GM12875 (cell line): ENCODE data around the gene TRAF1.

ENCODE experiments used
- H3K4me3 ChIP-seq: one replicate; pipeline ENCODE4 v1.5.1; 2011; ENCODE audit warnings: low read depth, low read length, control low read depth
- CTCF ChIP-seq: IDR thresholded peaks from 2 replicates; pipeline ENCODE4 v1.5.1; 2011; ENCODE audit warnings: low read depth, mild to moderate bottlenecking, control low read depth, inconsistent platforms, low read length, moderate library complexity, borderline replicate concordance; ENCODE audit not compliant: insufficient read depth

The TRAF1 gene

GRCh38 chr9:120891245-120891883, 35.2 kb downstream of the TRAF1 start:
- H3K4me3 ChIP-seq, result no peak overlapping the region
- TF ChIP-seq CTCF, result no peak

DNA sequence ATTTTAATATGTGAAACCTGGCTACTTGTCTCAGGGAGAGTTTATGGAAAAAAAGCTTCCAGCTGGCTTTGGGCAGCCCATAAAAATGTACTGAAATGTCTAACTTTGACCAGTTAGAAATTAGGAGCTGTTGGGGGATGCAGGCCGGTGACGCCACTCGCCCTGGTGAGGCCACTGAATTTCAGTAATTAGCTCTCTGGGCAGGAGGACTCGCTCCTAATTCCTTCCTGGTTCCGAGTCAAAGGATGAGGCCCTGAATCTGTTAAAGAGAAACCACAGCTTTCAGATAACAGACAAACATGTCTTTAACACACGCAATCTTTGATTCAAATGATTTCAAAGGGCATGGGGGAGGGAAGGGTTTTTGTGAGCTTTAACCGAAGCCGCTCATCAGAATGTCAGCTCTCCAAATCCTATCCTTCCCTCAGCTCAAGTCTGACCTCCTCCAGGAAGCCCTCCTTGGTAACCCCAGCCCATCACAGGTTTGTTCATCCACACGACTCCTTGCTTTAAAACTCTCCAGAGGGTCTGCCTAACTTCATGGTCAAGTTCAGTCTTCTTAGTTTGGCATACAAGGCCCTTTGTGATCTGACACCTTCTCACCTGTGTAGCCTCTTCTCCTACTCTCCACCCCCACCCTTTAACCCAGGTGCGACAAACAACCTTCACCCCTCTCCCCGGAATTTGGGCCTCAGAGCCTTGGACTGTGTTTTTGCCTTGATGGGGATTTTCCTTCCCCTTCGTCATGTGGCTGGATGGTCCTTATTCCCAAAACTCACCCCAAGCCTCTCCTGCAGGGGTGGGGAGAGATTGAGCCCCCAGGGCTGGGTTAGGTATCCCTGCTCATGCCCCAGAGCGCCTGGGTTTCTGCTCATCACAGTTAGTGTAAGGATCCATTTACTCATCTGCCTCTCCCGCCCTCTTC, 36.0 kb downstream of the TRAF1 start:
- no peak for TF ChIP-seq CTCF
- no peak overlapping the region for H3K4me3 ChIP-seq

DNA sequence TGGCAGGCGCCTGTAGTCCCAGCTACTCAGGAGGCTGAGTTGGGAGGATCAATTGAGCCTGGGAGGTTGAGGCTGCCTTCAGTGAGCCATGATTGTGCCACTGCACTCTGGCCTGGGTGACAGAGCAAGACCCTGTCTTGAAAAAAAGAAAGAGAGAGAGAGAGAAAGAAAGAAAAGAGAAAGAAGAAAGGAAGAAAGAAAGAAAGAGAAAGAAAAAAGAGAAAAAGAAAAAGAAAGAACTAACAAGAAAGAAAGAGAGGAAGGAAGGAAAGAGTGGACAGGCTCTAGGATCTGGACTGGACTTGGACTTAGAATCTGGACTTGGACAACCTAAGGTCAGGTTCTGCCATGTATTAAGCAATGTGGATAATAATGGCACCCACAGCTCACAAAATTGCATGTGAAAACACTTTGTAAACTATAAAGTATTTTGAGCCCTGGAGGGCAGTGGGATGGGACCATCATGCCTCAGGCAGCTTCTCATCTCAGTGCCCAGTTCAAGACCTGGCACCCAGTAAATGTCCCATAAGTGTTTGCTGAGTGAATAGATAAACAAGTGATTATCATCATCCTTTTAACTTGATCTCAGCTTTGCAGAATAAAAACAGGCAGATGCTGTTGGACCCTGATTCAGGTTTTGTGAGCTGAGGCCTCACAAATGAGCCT, 36.9 kb downstream of the TRAF1 start:
- no peak overlapping the region for H3K4me3 ChIP-seq
- no peak for TF ChIP-seq CTCF

DNA sequence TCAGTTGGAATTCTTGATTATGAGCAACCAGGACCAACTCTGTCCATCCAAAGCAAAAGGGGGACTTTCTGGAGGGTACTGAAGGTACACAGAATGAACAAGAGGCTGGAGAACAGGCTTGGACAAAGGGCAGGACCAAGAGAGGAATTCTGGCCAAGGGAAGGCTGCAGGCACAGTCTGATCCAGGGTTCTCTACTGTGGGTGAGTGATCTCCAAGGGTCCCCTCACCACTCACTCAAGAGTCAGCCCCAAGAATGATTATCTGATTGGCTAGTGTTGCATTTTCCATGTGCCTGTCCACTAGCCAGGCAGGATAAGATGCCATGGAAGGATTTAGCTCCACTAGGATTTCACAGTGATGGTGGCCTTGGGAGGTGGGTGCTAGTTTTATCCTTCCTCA, 38.0 kb downstream of the TRAF1 start:
- no peak overlapping the region for H3K4me3 ChIP-seq
- no peak for TF ChIP-seq CTCF

DNA sequence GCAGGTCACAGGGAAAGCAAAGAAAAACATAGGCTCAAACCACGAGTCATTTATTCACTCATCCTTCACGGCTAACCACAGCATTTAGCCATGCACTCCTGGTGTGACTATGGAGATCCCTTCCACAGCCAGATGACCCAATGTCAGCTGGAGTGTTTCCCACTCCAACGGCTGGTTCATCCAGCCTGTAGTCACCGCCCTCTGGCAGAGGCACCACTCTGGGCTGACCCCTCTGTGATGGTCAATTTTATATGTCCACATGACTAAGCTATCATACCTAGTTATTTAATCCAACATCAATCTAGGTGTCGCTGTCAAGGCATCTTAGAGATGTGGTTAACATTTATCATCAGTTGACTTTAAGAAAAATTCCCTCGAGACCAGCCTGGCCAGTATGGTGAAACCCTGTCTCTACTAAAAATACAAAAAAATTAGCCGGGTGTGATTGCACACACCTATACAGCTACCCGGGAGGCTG, 40.1 kb downstream of the TRAF1 start:
- no peak overlapping the region for H3K4me3 ChIP-seq
- no peak for TF ChIP-seq CTCF

DNA sequence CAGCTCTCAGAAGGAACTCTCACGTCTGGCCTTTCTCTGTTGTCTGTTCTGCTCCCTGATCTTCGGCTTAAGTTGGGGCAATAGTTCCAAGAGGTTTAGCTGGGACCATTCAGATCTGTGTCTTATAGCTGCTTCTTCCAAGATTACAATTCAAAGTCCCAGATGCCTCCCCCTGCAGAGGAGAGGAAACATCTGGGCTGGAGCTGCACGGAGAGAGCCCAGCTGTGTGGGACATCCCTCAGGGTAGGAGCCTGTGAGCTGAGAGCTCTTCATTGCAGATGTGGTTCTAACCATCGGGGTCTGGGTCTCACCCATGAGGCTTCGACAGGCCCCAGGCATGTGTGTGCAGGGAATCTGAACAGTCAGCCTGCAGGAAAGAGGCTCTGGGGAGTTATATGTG, 40.6 kb downstream of the TRAF1 start:
- no peak overlapping the region for H3K4me3 ChIP-seq
- TF ChIP-seq CTCF, result no peak
